A375 (cell line): ENCODE data around the gene SH3BP1. TPM values are rescaled to one million over a fixed set of nuclear protein-coding genes. Genes with fewer than 3 reads are reported as not detected.

ENCODE experiments used
- small RNA-seq: library from RNA; depleted of rRNA; stranded (forward); fragments of <200 nt; gene quantifications from one replicate; pipeline ENCODE3, GENCODE V24; 2014
- total RNA-seq: library from RNA; depleted of rRNA; stranded (reverse); fragments of >200 nt; shearing (Covaris generic); gene quantifications from 2 replicates; pipeline ENCODE4 v1.2.3, GENCODE V29; 2014; rRNA removed

SH3BP1 gene, protein sequence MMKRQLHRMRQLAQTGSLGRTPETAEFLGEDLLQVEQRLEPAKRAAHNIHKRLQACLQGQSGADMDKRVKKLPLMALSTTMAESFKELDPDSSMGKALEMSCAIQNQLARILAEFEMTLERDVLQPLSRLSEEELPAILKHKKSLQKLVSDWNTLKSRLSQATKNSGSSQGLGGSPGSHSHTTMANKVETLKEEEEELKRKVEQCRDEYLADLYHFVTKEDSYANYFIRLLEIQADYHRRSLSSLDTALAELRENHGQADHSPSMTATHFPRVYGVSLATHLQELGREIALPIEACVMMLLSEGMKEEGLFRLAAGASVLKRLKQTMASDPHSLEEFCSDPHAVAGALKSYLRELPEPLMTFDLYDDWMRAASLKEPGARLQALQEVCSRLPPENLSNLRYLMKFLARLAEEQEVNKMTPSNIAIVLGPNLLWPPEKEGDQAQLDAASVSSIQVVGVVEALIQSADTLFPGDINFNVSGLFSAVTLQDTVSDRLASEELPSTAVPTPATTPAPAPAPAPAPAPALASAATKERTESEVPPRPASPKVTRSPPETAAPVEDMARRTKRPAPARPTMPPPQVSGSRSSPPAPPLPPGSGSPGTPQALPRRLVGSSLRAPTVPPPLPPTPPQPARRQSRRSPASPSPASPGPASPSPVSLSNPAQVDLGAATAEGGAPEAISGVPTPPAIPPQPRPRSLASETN
- total RNA-seq = 11.0 and 14.9 TPM in 2 replicates

DNA sequence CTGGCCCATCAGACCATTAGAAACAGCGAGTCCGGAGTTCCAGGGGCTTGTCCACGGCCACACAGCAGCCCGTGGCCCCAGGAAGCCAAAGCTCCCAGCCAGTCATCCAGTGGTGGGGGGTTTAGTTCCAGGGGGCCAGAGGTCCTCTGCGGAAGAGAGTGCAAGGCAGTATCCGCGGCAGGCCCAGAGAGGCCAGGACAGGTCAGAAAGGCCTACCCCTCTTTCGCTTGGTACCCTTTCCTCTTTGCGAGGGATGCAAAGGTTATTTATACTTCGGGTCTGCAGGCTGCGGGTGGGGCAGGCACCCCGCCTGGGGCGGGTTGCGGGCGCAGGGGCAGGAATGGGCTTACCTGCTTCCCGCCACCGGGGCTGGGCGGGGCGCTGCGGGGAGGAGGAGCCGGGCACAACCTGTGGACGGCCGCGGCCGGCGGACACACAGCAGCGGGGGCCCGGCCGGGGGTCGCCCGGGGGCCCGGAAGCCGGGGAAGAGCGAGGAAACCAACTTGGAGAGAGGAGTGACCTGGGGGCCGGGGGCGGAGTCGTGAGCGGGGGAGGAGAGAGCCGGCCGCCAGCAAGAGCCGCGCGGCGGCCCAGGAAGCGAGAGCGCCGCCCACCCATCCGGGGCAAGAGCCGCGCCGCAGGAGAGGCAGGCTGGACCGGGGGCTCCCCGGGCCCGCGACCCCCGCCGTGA lies at the start of gene SH3BP1:
Gene SH3BP1 (plus strand): TSS at position 600 of the 691 bp plus-strand sequence. CDS start 119 bp downstream, outside the sequence.

GRCh38 chr22:37608477-37609239 lies 30.8 kb upstream of the SH3BP1 start, which contains the start of gene GGA1:
GGA1 (plus strand) TSS chr22:37608834; CDS start chr22:37608861, 27 bp downstream.

DNA sequence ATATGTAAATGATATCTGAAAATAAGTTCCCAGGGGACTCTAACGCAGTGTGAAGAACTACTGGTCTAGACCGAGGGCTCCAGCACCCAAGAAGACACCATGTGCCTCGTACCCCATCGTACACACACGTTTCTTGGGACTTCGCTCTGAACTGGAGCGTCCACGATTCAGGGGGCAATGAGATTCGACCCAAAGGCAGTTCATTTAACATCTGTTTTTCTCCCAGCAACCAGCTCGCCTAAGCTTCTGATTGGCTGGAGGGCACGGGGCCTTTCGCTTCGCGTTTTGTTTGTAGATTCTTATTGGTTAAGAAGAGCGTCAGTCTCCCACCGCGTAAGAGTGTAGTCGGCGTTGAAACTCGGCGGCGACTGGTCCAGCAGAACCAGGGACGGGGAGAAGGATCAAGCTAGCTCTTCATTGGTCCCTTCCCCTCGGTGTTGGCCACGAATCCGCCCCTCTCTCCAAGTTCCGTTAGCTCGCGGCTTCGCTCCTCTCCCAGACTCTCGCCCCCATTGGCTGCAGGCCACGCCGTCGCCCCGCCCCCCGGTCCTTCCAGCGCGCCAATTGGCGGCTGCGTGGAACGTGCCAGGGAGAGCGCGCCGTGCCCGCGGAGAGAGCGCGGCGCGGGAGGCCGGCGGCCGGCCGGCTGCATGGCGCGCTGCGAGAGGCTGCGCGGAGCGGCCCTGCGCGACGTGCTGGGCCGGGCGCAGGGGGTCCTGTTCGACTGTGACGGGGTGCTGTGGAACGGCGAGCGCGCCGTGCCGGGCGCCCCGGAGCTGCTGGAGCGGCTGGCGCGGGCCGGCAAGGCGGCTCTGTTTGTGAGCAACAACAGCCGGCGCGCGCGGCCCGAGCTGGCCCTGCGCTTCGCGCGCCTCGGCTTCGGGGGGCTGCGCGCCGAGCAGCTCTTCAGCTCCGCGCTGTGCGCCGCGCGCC lies 18.9 kb downstream of the SH3BP1 start, which contains the start of gene PDXP:
Gene PDXP (plus strand): TSS at position 591 of the 933 bp plus-strand sequence. CDS start 60 bp downstream, at position 651.

DNA sequence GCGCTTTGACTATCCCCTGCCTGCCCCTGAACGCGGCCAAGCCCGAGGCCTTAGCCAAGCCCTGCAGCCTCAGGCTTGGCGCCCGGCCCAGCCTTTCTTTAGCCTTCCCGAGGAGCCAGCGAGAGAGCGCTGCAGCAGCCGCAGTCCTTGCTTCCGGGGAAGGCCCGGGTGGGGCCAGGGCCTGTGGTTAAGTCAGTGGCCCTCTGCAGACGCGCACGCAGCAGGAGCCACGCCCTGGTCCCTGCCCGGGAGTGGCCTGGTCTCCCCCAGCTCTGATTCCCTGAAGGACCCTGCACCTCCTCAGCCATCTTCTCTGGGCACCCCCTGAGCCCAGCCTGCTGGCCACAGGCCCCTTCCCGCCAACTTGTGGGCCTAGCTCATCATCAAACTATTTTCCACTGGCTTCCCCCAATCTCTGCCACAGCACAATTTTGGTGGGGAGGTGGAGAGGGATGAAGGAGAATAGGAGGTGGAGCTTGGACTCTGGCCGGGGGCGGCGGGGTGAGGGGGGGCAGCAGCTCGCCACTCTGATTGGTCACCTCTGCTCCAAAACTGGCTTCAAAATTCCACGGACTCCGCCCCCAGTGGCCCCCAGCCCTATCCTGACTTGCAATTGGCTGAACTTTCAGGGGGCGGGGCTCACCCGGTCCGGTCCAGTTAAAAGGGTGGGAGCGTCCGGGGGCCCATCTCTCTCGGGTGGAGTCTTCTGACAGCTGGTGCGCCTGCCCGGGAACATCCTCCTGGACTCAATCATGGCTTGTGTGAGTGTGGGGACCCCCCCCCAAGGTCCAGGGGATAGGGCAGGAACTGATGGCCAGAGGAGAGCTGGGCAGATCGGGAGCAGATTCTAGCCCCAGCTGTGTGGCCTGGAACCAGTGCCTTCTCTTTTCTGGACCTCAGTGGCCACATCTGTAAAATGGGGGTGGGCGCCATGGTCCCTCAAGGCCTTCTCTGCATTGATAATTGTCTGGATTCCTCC lies 35.8 kb downstream of the SH3BP1 start, which contains the start of gene LGALS1:
Gene LGALS1 (plus strand): TSS at position 686 of the 979 bp plus-strand sequence. CDS start 67 bp downstream, at position 753.

DNA sequence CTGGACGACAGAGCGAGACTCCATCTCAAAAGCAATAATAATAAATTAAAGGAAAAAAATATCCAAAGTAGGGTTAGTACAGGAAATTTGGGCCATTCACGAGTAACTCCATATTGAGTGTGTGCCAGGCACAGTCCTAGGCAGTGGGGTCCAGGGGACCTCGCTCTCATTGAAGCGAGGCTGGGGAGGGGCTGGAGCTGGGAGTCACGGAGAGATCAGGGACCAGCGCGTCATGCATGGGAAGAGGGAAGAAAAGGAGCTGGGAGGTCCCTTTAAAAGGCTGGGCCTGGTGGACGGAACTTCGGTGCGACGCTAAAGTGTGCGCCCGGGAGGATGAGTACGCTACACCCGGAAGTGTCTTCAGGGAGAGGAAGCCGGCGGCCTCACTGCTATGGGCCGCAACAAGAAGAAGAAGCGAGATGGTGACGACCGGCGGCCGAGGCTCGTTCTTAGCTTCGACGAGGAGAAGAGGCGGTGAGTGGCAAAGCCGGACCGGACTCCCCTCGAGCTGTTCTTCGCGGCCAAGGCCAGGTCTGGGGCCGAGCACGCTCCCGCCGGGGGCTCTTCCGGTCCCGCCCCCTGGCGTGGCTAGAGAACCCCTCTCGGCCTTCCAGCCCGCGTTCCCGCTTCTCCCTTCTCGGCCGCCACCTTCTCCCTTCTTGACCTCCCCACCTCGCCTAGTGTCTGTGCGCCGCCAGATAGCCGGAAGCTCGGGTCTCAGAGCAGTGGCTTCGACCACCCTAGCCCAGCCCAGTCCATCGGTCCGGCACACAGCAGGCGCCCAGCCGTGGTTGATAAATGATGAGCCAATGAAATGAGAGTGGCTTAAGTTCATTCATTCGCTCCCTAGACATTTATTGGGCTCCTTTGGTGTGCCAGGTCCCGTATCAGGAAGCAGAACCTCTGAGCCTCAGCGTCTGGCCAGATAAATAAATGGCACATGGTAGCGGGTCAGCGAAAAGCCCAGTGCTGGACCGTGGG lies 46.8 kb downstream of the SH3BP1 start, which contains the start of gene NOL12:
Gene NOL12 (plus strand): TSS at position 342 of the 981 bp plus-strand sequence. CDS start 50 bp downstream, at position 392.

GRCh38 chr22:37696657-37697537 lies 57.4 kb downstream of the SH3BP1 start, which contains the start of gene TRIOBP:
TRIOBP (plus strand) TSS chr22:37697048; CDS start chr22:37701366, 4,318 bp downstream.

Small RNAs within 50 kb of the gene (small RNA-seq; reads per million reads assigned to genes)
- not detected for gene RN7SL385P

Other genes with a start within 250 kb of the SH3BP1 start
- gene ELFN2, start 212.2 kb upstream of the SH3BP1 start, total RNA-seq = 0.13 and 0.30 TPM in 2 replicates
- gene MFNG, start 153.3 kb upstream of the SH3BP1 start, total RNA-seq = 2.0 and 2.5 TPM in 2 replicates
- 35.8 and 36.7 TPM in 2 replicates for gene CARD10, start 120.3 kb upstream of the SH3BP1 start, total RNA-seq
- 7.6 and 10.9 TPM in 2 replicates for gene CDC42EP1, start 79.2 kb upstream of the SH3BP1 start, total RNA-seq
- not detected in 2 replicates for gene LGALS2, start 59.6 kb upstream of the SH3BP1 start, total RNA-seq
- gene GGA1, start 30.8 kb upstream of the SH3BP1 start, total RNA-seq = 73.5 and 73.7 TPM in 2 replicates
- 29.7 and 30.5 TPM in 2 replicates for gene PDXP, start 19.1 kb downstream of the SH3BP1 start, total RNA-seq
- gene LGALS1, start 36.0 kb downstream of the SH3BP1 start, total RNA-seq = 1,695 and 1,774 TPM in 2 replicates
- 52.5 and 60.5 TPM in 2 replicates for gene NOL12, start 46.7 kb downstream of the SH3BP1 start, total RNA-seq
- gene TRIOBP, start 57.4 kb downstream of the SH3BP1 start, total RNA-seq = 114 and 118 TPM in 2 replicates
- 14.6 and 17.4 TPM in 2 replicates for gene GCAT, start 168.3 kb downstream of the SH3BP1 start, total RNA-seq
- not detected in 2 replicates for gene GALR3, start 183.7 kb downstream of the SH3BP1 start, total RNA-seq
- gene ANKRD54, start 204.7 kb downstream of the SH3BP1 start, total RNA-seq = 43.5 and 50.7 TPM in 2 replicates
- 429 and 461 TPM in 2 replicates for gene EIF3L, start 209.8 kb downstream of the SH3BP1 start, total RNA-seq